GM12873 (cell line): ENCODE data around the gene COL18A1.

Experiments
- CTCF ChIP-seq: IDR thresholded peaks from 2 replicates; pipeline ENCODE4 v1.5.1; 2012; ENCODE audit warnings: low read depth, mild to moderate bottlenecking, moderate library complexity, low read length, control low read depth; ENCODE audit not compliant: insufficient read depth; ENCODE audit errors: missing control alignments

The COL18A1 gene

GRCh38 chr21:45509566-45510465 lies 104.9 kb downstream of the COL18A1 start:
- TF ChIP-seq CTCF: no peak

- no peak for TF ChIP-seq CTCF
Measured at GRCh38 chr21:45510466-45510955, 105.5 kb downstream of the COL18A1 start.

GRCh38 chr21:45511007-45511406 lies 106.0 kb downstream of the COL18A1 start:
- TF ChIP-seq CTCF: no peak

GRCh38 chr21:45511661-45512431 lies 106.9 kb downstream of the COL18A1 start:
- TF ChIP-seq CTCF: no peak

- TF ChIP-seq CTCF: no peak
Measured at GRCh38 chr21:45512626-45513002, 107.6 kb downstream of the COL18A1 start.

GRCh38 chr21:45513003-45513717 lies 108.2 kb downstream of the COL18A1 start:
- TF ChIP-seq CTCF: no peak

- TF ChIP-seq CTCF: no peak
Measured at GRCh38 chr21:45513741-45514310, 108.9 kb downstream of the COL18A1 start.
